Measurements from ENCODE around the gene ENDOV. TPM values are rescaled to one million over a fixed set of nuclear protein-coding genes. Genes with fewer than 3 reads are reported as not detected.
A peak's percentile ranks its signal among the peaks of the same experiment; 100 is the strongest.

The ENDOV gene
- total and polyA plus RNA-seq, 2 of the 13 experiments (the other 11 are each of a cell fraction or from before 2014, with no cell fraction given) = 15.1 to 17.1 TPM

DNA sequence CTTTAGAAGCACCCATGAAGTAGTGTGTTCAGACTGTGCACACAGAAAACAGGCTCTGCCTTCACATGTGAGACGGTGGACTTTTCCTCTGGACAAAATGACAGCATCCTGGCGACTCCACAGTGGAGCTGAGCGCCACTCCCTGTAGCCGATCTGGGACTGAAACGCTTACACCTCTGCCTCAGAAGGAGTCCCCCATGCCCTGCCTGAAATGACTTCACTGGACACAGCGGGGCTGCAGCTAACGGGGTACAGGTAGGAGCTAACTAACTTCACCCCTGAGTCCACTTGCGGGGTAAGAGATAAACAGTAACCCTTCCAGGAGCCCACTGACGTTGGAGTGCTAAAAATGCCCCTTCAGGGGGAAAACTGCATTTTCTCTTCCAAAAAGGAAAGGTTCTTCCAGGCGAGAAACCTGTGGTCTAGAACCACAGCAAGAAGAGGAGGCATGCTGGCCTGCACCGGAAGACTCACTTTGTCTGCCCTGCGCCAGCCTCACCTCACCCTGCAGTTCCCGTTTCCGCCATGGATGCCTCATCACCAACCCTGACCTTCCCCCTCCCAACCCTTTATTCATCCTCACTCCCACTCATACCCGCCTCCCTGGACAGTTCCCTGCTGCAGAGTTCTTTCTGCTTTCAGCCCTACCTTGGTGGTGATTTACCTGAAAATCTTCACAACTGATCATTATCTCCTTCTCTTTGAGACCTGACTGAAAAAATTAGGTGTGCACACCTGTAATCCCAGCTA lies 19.4 kb upstream of the ENDOV start:
- CTCF ChIA-PET (ENCODE audit: low intra/inter-chr PET ratio, low total read pairs) = no interaction called here
- no peaks in the 10 kb centered on the region for H4K20me1 ChIP-seq (ENCODE audit: insufficient read depth, low read length)

DNA sequence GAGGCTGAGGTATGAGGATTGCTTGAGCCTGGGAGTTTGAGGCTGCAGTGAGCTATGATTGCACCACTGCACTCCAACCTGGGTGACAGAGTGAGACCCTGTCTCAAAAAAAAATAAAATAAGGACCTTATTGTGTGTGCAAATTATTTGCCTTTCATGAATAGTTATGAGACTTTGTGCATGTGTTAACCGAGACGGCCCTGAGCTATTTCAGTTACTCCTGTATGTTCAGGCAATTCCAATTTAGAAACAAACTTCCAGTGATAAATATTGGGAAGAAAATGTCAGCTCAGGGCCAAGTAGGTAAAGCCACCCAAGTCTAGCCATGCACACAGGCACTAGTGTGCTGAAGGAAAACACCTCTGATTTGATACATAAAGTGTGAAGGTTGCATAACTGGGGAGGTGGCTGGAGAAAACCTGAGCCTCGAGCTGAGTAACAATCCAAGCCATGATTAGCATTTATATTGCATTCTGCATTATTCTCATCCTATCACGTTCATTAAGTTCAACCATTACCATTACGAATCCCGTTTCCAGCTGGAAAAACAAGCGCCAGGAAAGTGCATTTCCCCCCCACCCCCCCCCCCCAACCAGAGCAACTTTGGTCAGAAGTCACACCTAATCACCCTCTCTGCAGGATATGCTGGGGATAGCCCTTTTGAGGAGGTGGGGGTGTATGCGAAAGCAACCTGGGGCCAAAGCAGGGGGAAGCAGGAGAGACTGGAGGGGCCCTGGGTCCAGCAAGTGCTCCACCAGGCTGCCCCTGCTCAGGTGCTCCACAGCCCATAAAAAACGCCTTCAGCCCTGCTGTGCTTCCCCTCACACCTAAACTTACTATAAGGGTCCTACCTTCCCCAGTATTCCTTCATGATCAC lies 18.6 kb upstream of the ENDOV start:
- FAIRE-seq (no peak), DNase-seq (ENCODE audit: low spot score) (no peak), ATAC-seq (peak; percentile 43)
- Histone ChIP-seq H2AFZ (ENCODE audit: low read length) (no peak overlapping the region), H4K20me1 (ENCODE audit: insufficient read depth, low read length) (no peaks in the 10 kb centered on the region), H3K4me1 (ENCODE audit: insufficient read depth, low read length) (no peaks in the 10 kb centered on the region), H3K27ac (ENCODE audit: extremely low read length, insufficient read depth, low read length) (no peak overlapping the region), H3K27me3 (ENCODE audit: control insufficient read depth in 1 of 2, insufficient read depth in 2 of 2, low read length in 2 of 2) (no peaks in the 10 kb centered on the region), H3K79me2 (ENCODE audit: insufficient read depth, low read length) (no peaks in the 10 kb centered on the region), H3K4me3 (replicated peaks in 1 of 3; ENCODE audit: insufficient read depth in 1 of 3, low read depth in 2 of 3, low read length in 3 of 3) (no peak overlapping the region), H3K4me2 (ENCODE audit: low read depth, low read length) (no peak overlapping the region), H3K36me3 (replicated peaks in 1 of 2; ENCODE audit: control insufficient read depth in 1 of 2, insufficient read depth in 2 of 2, low read length in 2 of 2) (peaks cover 5 to 15% of the 10 kb centered on the region in 2 experiments; a peak in 3 of 5 replicates), H3K9ac (ENCODE audit: insufficient read depth, low read depth, low read length) (no peak overlapping the region), H3K9me3 (ENCODE audit: low read length) (no peaks in the 10 kb centered on the region)
- intact Hi-C loops (cut with micrococcal nuclease; ENCODE audit: unreplicated experiment) = no loop called here
- in situ Hi-C loops (cut with HindIII; ENCODE audit: extremely low pct_ligation_motif_present, low pct_unique_long_range_greater_than_20kb) = no loop called here
- no TSS peak for BruUV-seq (replicated peaks)
- CTCF ChIA-PET (ENCODE audit: low intra/inter-chr PET ratio, low total read pairs) = no interaction called here
- TF ChIP-seq ZNF326 (CRISPR knock-in tag; IDR thresholded peaks at IDR 0.05; ENCODE audit: borderline replicate concordance) = no peak
- no peak for TF ChIP-seq GPN1 (CRISPR knock-in tag; IDR thresholded peaks at IDR 0.05; ENCODE audit: borderline replicate concordance)
- no peak for TF ChIP-seq MXD4 (CRISPR knock-in tag; IDR thresholded peaks at IDR 0.05)
- TF ChIP-seq ZNF562 (CRISPR knock-in tag; IDR thresholded peaks at IDR 0.05; ENCODE audit: borderline replicate concordance) = no peak
- TF ChIP-seq, protein P1, sequence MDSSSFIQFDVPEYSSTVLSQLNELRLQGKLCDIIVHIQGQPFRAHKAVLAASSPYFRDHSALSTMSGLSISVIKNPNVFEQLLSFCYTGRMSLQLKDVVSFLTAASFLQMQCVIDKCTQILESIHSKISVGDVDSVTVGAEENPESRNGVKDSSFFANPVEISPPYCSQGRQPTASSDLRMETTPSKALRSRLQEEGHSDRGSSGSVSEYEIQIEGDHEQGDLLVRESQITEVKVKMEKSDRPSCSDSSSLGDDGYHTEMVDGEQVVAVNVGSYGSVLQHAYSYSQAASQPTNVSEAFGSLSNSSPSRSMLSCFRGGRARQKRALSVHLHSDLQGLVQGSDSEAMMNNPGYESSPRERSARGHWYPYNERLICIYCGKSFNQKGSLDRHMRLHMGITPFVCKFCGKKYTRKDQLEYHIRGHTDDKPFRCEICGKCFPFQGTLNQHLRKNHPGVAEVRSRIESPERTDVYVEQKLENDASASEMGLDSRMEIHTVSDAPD (CRISPR knock-in tag; IDR thresholded peaks at IDR 0.05) = no peak
- TF ChIP-seq ZNF790 (CRISPR knock-in tag; IDR thresholded peaks at IDR 0.05; ENCODE audit: borderline replicate concordance) = no peak
- TF ChIP-seq ZNF530 (CRISPR knock-in tag; IDR thresholded peaks at IDR 0.05; ENCODE audit: low read depth) = no peak
- POLR2A ChIA-PET = interaction anchor here (0.6 kb wide), 1 partner anchor 27 kb away, joined by 3 read pairs; no protein-coding TSS in a partner anchor
- 87% methylated on average over 9 of the region's 9 CpGs for WGBS (ENCODE audit: low lambda C conversion rate)

More for the DNA sequence above, 19.4 kb upstream of the ENDOV start:
- TF ChIP-seq, protein P2, sequence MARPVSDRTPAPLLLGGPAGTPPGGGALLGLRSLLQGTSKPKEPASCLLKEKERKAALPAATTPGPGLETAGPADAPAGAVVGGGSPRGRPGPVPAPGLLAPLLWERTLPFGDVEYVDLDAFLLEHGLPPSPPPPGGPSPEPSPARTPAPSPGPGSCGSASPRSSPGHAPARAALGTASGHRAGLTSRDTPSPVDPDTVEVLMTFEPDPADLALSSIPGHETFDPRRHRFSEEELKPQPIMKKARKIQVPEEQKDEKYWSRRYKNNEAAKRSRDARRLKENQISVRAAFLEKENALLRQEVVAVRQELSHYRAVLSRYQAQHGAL (CRISPR knock-in tag; IDR thresholded peaks at IDR 0.05; ENCODE audit: not compliant biosample characterization) = no peak
- no peak for TF ChIP-seq PHF21A (CRISPR knock-in tag; IDR thresholded peaks at IDR 0.05)
- no peak for TF ChIP-seq ZNF230 (CRISPR knock-in tag; IDR thresholded peaks at IDR 0.05)
- no peak for TF ChIP-seq ZNF557 (CRISPR knock-in tag; IDR thresholded peaks at IDR 0.05)
- TF ChIP-seq CENPT (CRISPR knock-in tag; IDR thresholded peaks at IDR 0.05; ENCODE audit: low read depth) = no peak
- H3K36me3 ChIP-seq (replicated peaks in 1 of 2; ENCODE audit: control insufficient read depth in 1 of 2, insufficient read depth in 2 of 2, low read length in 2 of 2) = peaks cover 5 to 15% of the 10 kb centered on the region in 2 experiments; a peak in 3 of 5 replicates
- FAIRE-seq (no peak), DNase-seq (ENCODE audit: low spot score) (no peak), ATAC-seq (peak; percentile 48; the same call in 2 of the 3 replicates)
- H3K27me3 ChIP-seq (ENCODE audit: control insufficient read depth in 1 of 2, insufficient read depth in 2 of 2, low read length in 2 of 2) = no peaks in the 10 kb centered on the region
- no peaks in the 10 kb centered on the region for H3K9me3 ChIP-seq (ENCODE audit: low read length)
- no peak overlapping the region for H3K9ac ChIP-seq (ENCODE audit: insufficient read depth, low read depth, low read length)
- no peak overlapping the region for H3K4me3 ChIP-seq (replicated peaks in 1 of 3; ENCODE audit: insufficient read depth in 1 of 3, low read depth in 2 of 3, low read length in 3 of 3)
- intact Hi-C loops (cut with micrococcal nuclease; ENCODE audit: unreplicated experiment) (no loop called here), in situ Hi-C loops (cut with HindIII; ENCODE audit: extremely low pct_ligation_motif_present, low pct_unique_long_range_greater_than_20kb) (no loop called here)
- no peaks in the 10 kb centered on the region for H3K4me1 ChIP-seq (ENCODE audit: insufficient read depth, low read length)
- 94% methylated on average over 15 of the region's 15 CpGs for WGBS (ENCODE audit: low lambda C conversion rate)
- H3K27ac ChIP-seq (ENCODE audit: extremely low read length, insufficient read depth, low read length) = no peak overlapping the region
- H2AFZ ChIP-seq (ENCODE audit: low read length) = no peak overlapping the region
- H3K4me2 ChIP-seq (ENCODE audit: low read depth, low read length) = no peak overlapping the region
- no TSS peak for BruUV-seq (replicated peaks)
- no peaks in the 10 kb centered on the region for H3K79me2 ChIP-seq (ENCODE audit: insufficient read depth, low read length)
- POLR2A ChIA-PET = no interaction called here
